ENCODE results near the gene CEP85L.
"Not testable (repeated sequence)": the region's sequence is repeated elsewhere in the genome, so short reads cannot be mapped to it uniquely, and the experiment has no call there.

Gene CEP85L

DNA sequence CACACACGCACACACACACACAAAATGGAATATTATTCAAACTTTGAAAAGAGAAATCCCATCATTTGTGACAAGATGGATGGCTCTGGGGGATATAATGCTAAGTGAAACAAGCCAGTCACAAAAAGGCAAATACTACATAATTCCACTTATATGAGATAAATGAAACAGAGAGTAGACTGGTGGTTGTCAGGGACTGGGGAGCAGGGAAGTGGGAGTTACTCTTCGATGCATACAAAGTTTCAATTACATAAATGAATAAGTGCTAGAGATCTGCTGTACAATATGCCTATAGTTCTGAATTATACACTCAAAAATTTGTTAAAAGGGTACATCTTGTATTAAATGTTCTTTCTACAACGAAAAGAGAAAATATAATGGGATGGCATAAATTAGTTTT is 161.4 kb downstream of the CEP85L start:
- no peak for DNase-seq

DNA sequence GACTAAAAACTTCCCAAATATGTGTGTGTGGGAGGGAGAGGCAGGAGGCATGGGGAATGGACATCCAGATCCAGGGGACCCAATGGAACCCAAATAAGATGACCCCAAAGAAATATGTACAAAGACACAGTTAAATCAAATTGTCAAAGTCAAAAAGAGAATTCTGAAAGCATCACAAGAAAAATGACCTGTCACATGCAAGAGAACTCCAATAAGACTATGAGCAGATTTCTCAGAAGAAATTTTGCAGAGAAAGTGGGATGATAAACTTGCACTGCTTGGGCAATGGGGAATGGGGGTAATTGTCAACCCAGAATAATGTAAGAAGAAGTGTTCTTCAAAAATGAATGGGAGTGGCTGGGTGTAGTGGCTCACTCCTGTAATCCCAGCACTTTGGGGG is 162.8 kb downstream of the CEP85L start:
- no peak for DNase-seq

DNA sequence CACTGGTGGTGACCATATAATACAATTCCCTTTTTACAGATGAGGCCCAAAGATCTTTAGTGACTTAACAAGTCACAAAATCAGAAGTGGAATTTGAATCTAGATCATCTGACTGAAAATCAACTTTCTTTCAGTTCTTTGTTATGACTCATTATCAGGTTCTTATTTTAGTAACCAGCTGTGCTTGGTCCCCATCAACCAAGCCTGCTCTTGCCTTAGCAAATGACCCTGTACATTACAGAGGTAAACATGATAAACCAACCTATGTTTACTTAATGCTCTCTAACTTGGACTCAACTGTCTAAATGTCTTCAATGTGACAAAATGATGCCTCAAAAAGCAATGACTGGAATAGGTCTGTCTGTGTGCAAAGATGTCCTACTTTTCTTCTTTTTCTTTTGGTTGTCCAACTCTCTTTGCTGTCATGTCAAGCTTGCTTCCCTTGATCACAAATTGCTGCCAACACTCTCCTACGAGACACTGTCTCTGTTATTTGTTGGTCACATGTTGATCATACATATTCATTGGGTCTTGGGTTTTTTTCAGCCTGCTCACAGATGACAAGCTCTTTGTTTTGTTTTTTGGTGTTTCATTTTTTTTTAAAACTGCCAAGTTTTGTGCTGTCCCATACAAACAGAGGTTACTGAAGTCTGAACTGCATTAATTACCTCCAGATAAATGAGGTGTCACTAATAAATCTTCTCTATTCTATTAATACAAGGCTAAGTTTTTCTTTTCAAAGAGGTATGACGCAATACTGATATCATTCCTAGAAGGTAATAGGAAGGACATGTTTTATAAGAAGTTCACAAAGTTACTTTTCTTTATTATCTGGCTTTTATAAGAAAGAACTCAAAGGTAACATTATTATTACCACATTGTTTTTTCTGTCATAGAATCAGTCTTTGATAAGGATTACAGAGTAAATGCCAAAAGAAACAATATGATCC is 165.5 kb downstream of the CEP85L start:
- DNase-seq = no peak

DNA sequence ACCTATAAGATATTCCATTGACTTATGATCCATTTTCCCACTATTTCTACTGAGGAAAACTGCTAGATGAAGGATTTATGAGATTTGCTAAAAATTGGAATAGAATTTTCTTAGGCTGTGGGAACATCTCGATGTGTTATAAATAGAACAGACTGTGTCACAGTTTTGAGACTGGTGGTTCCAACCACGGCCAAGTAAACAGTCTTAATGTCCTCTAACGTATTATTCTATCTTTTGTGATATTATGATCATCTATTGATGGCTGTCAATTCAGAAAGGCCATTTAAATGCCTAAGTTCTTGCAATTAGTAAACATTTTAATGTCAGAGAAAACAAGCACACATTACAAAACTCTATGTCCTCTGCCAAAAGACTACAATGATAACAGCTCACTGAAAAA is 174.8 kb downstream of the CEP85L start:
- no peak for DNase-seq

DNA sequence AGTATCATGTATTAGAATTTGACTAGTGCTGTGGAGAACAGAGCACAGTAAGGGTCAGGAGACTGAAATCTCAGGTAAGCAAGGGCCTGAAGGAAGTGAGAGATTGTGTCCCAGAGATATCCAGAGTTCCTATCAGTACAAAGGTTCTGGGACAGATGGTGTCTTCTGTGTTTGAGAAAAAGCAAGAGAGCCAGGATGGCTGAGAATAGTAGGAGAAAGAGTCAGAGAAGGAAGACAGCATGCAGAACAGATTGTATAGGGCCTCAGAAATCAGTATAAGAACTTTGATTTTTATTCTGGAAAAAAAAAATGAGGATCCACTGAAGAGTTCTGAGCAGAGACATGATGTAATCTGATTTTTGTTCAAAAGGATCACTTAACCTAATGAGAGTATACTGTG is 178.1 kb downstream of the CEP85L start:
- no peak for DNase-seq

DNA sequence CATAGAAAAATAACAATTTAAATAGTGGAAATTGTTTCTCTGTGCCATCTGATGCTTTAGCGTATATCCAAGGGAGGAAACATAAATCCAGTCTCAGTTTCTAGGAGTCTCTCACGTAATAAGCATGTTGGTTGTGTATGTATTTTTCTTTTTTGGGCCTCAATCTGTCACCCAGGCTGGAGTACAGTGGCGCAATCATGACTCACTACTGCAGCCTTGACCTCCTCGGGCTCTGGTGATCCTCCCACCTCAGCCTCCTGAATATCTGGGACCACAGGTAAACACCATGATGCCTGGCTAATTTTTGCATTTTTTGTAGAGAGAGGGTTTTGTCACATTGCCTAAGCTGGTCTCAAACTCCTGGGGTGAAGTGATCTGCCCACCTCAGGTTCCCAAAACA is 181.9 kb downstream of the CEP85L start:
- DNase-seq = no peak

DNA sequence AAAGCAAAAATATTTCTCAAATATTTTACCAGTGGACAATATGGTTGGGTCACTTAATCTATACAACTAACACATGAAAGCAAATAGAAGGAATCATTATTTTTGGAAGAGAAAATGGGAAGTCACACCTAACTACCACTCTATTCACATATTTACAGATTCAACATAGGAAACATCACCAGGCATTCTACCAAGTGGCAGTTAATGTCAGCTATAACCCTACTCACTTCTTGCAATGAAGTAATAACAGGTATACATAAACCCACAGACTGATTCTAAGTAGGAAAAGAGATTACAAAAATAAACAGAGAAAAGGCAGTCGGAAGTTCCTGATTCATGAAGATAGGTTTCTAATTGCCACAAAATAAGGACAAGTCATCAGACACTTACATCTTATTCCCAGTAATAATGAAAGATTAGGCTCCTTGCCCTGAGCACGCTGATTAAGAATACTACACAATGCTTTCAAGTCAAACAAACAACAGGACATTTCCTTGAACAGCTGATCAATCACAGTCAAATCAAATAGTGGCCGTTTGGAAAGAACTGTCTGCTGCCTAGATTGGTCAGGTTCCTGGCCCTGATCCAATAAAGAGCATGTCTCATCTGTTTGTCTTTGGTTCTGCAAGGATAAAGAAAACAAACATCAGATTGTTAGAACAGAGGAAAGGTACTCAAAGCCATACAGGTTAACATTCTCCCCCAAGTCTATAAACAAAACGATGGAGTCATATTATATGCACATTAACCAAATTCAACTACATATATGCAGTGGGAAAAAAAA is 182.5 kb downstream of the CEP85L start:
- no peak for DNase-seq

DNA sequence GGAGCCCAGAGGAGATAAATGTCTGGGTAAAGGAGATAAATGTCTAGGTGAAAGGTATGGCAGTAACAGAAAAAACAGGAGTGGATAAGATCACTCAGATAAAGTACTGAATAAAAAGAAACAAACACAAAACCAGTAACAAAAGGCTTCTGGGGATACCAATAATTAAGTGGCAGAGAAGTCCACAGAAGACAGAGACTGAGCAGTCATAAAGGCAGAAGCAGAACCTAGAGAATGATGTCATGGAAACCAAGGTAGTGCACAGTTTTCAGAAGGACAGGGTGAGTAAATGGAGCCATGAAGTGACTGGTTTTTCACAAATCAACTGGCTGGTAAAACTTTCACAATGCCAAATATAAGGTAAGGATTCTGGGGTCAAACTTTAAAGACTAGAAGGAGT is 184.2 kb downstream of the CEP85L start:
- no peak for DNase-seq

DNA sequence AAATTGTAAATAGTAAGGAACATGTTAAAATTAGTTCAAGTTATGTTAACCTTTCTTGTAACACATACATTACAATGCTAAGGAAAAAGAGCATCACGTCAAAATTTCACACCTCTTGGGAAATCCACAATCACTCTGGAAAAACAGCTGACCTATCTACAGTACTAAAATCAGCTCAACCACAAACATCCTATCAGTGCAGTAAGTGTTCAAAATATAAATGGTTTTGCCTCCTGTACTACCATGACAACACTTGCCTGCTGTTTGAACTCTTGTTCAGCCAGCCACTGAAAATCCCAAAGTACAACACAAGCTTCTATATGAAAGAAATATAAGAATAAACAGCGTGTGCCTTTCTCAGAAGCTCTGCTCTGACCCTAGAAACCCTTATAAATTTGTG is 186.8 kb downstream of the CEP85L start:
- DNase-seq = no peak

DNA sequence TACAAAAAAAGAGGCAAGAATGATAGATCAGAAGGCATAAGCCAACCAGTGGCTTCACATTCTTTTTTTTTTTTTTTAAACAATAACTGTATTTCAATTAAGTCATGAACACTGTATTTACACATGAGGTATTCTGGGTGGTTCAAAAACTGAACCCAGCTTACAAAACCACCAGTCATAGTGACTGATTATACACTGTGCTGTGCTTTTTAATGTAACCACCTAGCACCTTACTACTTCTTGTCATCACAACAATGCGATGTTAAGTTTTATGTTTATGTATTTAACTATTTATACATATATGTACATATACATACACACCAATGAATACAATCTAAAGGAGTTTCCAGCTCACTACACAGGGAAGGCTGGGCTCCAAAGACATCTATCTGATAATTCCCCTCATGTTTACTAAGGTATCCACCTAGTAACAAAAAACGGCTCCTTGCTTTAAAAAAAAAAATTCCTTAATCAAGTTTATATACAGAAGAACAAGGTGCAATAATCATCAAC is 190.4 kb downstream of the CEP85L start:
- no peak for DNase-seq

DNA sequence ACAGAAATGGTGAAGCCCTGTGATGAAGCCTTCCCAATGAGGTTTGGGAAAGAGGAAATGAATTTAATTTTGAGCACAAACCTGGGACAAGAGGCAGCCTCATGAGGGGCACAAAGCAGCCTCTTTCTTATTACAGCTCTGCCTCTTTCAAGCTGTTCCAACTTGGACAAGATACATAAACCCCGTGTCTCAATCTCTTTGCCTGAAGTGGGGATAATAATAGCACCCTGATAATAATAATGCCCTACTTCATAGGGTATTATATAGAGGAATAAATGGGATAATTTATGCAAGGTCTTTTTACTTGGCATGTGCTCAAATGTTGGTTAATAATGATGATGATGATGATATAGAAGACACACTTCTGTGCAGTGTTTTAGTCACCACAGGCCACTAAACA is 194.4 kb downstream of the CEP85L start:
- DNase-seq = no peak

DNA sequence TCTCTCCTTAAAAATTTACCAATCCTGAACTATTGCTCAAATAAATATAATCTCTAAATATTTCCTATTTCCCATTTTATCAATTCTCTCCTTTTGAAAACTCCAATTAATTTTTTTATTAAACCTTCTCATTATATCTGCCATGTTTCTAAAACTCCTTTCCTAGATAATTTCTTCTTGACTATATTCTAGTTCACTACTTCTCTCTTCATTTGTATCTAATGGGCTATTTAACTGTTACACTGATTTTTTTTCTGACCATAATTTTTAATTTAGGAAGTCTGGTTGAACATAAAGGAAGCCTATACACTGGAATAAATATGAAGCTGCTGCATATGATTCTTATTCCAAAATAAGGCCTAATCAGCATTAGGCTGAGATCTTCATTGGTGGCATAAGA is 199.6 kb downstream of the CEP85L start:
- no peak for DNase-seq

DNA sequence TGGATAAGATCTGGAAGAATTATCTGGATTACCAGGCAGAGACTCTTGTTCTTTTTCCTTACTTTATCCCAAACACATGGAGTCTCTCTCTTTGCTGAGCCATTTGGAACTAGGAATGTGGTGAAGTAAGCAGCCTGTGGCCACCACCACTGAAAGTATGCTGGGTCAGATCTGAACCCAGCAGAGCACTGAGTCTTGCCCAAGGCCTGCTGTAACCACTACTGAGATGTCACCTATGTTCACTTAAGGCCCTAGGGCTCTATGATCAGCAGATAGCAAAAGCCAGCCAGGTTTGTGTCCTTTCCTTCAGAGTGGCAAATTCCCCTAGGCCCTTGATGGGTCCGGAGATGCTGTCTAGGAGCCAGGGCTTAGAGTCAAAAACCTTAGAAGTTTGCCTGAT is 206.6 kb downstream of the CEP85L start:
- DNase-seq = no peak

DNA sequence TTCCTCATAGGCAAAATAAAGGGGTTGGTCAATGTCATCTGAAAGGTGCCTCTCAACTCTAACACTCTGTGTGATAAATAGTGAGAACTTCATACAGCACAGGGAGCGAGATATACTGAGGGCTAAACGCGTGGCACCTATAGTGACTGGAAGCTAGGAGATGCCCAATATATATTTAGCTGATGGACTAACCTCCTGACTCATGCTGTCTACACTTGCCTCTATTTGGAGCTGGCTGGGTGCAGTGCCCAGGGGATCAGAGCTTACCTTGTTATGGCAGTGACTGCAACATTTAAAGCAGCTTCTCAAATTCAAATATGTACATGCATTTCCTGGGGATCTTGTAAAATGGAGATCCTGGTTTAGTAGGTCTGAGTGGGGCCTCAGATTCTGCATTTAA is 214.9 kb downstream of the CEP85L start:
- no peak for DNase-seq

DNA sequence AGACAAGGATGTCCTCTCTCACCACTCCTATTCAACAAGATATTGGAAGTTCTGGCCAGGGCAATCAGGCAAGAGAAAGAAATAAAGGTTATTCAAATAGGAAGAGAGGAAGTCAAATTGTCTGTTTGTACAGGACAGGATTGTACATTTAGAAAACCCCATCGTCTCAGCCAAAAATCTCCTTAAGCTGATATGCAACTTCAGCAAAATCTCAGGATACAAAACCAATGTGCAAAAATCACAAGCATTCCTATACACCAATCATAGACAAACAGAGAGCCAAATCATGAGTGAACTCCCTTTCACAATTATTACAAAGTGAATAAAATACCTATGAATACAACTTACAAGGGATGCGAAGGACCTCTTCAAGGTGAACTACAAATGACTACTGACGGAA is 217.2 kb downstream of the CEP85L start:
- not testable (repeated sequence) for DNase-seq

DNA sequence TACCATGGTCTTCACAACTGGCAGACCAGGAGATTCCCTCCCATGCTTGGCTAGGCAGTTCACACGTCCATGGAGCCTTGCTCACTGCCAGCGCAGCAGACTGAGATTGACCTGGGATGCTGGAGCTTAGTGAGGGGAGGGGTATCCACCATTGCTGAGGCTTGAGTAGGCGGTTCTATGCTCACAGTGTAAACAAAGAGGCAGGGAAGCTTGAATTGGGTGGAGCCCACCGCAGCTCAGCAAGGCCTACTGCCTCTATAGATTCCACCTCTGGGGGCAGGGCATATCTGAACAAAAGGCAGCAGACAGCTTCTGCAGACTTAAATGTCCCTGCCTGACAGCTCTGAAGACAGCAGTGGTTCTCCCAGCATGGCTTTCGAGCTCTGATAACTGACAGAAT is 230.1 kb downstream of the CEP85L start:
- DNase-seq = not testable (repeated sequence)

DNA sequence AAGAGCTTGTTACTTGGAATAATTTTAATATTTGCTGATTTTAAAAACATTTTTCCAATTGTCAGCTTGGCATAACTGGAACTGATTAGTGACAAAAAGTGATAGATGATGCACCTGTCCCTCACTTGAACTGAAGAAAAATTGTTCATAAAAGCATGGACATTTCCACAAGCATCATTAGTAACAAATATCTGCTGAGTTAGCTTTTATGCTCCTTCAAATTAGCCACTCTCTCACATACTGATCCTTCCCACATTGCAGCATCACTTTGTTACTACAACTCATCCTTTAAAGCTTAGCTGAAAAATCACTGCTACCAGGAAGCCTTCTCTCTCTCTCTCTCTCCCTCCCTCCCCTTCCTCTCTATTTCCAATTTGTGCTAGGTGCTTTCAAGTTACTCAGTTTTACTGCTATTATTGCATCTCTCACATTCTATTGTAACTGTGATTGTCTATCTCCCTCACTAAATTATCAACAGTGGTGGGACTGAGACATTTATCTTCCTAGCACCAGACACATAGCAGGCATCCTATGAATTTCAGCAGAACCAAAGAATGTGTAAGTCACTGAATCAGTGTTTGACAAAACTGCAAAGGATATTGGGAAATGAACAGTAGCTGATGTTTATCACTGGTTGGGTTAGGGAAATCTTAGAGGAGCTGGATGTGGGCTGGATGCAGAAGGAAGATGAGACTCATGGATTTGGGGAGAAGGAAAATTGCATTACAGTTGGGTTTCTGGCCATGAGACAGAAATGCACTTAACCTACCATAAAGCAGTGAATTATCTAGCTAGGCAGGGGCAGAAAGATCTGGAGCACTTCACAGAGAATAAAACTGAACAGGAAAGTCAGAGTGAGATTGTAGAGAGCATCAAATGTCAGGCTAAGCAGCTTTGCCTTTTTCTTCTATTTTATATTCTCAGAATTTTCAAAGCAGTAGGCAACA is 231.7 kb downstream of the CEP85L start:
- no peak for DNase-seq

Measured in NCI-H2171 treated with DMSO at 0.1 percent for 48 hours (cell line).